Neuron (in vitro differentiated cells): ENCODE results near the gene SPACA7.

ENCODE experiments used
- H2AFZ ChIP-seq: one replicate; pipeline ENCODE4 v1.6.1; 2013; ENCODE audit warnings: low read depth, mild to moderate bottlenecking, inconsistent platforms, low read length, moderate library complexity
- H3K27me3 ChIP-seq: one replicate; pipeline ENCODE4 v1.6.1; 2013; ENCODE audit warnings: low read length; ENCODE audit not compliant: insufficient read depth
- H3K36me3 ChIP-seq: one replicate; pipeline ENCODE4 v1.6.1; 2013; ENCODE audit warnings: low read length; ENCODE audit not compliant: insufficient read depth
- H3K4me1 ChIP-seq: one replicate; pipeline ENCODE4 v1.6.1; 2013; ENCODE audit warnings: low read length; ENCODE audit not compliant: insufficient read depth
- H3K4me3 ChIP-seq: 2 replicates; pipeline ENCODE4 v1.5.1; 2013; ENCODE audit warnings: mild to moderate bottlenecking, low read length, moderate library complexity
- H3K9me3 ChIP-seq: one replicate; pipeline ENCODE4 v1.6.1; 2013; ENCODE audit warnings: low read length

SPACA7 gene

GRCh38 chr13:112342841-112343361 is 33.3 kb upstream of the SPACA7 start:
- H3K27me3 ChIP-seq, result no peaks in the 10 kb centered on the region
- H3K36me3 ChIP-seq, result no peaks in the 10 kb centered on the region
- peaks cover 4% of the 10 kb centered on the region for H3K9me3 ChIP-seq
- peaks cover 12% of the 10 kb centered on the region for H3K4me1 ChIP-seq
- no peak overlapping the region for H3K4me3 ChIP-seq
- H2AFZ ChIP-seq, result no peak overlapping the region

DNA sequence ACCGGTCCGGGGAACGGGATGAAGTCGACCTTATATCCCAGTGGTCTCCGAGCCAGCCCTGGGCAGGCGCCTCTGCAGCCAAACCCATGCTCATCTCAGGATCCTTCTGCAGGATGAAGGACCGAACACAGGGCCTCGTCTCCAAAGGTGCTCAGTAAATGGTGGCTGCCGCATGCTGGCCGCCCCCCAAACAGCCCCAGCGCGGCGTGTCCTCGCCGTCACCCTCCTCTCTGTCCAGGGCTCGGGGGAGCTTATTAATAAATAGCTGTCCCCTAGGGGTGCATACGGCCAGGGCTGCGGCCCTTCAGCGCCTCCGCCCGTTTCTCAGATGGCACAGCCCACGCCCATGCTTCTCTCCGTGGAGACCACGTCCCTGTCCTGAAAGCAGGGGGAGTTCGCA is 32.6 kb upstream of the SPACA7 start:
- H3K4me3 ChIP-seq, result no peak overlapping the region
- no peak overlapping the region for H2AFZ ChIP-seq
- H3K9me3 ChIP-seq, result peaks cover 4% of the 10 kb centered on the region
- no peaks in the 10 kb centered on the region for H3K36me3 ChIP-seq
- H3K4me1 ChIP-seq, result peaks cover 15% of the 10 kb centered on the region
- H3K27me3 ChIP-seq, result no peaks in the 10 kb centered on the region

GRCh38 chr13:112345826-112346172 is 30.4 kb upstream of the SPACA7 start:
- H3K4me1 ChIP-seq, result peaks cover 15% of the 10 kb centered on the region
- H2AFZ ChIP-seq, result no peak overlapping the region
- no peaks in the 10 kb centered on the region for H3K27me3 ChIP-seq
- H3K9me3 ChIP-seq, result peaks cover 4% of the 10 kb centered on the region
- H3K4me3 ChIP-seq, result no peak overlapping the region
- no peaks in the 10 kb centered on the region for H3K36me3 ChIP-seq

DNA sequence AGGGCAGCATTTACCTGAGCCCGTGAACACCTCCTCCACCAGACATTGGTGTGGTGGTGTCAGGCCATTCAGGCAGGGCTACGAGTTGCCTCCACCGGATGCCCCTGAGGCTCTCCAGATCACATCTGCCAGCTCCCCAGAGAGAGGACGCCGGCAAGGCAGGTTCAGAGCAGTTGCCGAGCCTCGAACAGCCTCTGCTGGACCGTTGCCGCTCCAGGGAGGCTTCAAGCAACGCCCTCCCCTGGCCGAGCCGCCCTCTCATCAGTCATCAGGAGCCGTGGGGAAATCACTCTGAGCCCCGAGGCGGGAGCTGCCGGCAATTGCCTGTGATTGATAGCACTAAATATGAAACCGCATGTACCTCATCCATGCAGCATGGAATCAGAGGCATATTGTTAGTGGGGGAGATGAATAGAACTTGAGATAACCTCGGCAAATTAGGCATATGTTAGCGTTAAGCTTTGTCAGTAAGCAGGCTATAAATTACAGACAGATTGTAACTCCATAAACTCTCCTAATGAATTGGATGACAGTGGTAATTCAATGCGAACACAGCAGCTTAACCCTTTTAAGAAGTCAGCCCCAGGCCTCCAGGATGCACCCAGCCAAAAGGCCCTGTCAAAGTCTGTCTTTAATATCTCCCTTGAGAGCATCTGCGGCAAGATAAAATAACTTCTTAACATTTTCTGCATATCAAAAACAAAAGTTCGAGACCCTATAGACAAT is 29.8 kb upstream of the SPACA7 start:
- Histone ChIP-seq H2AFZ (no peak overlapping the region), H3K4me3 (no peak overlapping the region), H3K27me3 (no peaks in the 10 kb centered on the region), H3K9me3 (peaks cover 4% of the 10 kb centered on the region), H3K4me1 (peaks cover 15% of the 10 kb centered on the region), H3K36me3 (no peaks in the 10 kb centered on the region)

DNA sequence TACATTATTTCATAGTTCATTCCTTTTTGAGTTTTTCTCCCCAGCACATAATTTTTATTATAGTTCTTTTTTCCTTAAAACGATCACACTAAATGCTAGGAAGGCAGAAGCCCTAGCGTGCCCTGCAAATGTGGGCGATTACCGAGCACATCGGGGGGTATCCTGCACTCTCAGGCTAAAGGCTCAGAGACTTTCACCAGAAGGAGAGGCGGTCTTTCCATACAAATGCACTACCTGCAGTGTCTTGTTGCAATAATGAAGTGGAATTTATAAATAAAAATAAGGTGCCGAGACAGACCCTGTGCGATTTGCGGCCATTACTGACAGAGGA is 29.3 kb upstream of the SPACA7 start:
- H3K4me3 ChIP-seq, result no peak overlapping the region
- H3K9me3 ChIP-seq, result peaks cover 4% of the 10 kb centered on the region
- no peaks in the 10 kb centered on the region for H3K27me3 ChIP-seq
- H2AFZ ChIP-seq, result no peak overlapping the region
- H3K36me3 ChIP-seq, result no peaks in the 10 kb centered on the region
- peaks cover 15% of the 10 kb centered on the region for H3K4me1 ChIP-seq

GRCh38 chr13:112347986-112348385 is 28.2 kb upstream of the SPACA7 start:
- H3K4me3 ChIP-seq, result no peak overlapping the region
- no peaks in the 10 kb centered on the region for H3K36me3 ChIP-seq
- no peaks in the 10 kb centered on the region for H3K27me3 ChIP-seq
- H3K9me3 ChIP-seq, result peaks cover 4% of the 10 kb centered on the region
- peaks cover 15% of the 10 kb centered on the region for H3K4me1 ChIP-seq
- H2AFZ ChIP-seq, result no peak overlapping the region

GRCh38 chr13:112348642-112349345 is 27.4 kb upstream of the SPACA7 start:
- Histone ChIP-seq H3K4me1 (peaks cover 15% of the 10 kb centered on the region), H2AFZ (no peak overlapping the region), H3K36me3 (no peaks in the 10 kb centered on the region), H3K9me3 (peaks cover under 1% of the 10 kb centered on the region), H3K27me3 (no peaks in the 10 kb centered on the region), H3K4me3 (no peak overlapping the region)

GRCh38 chr13:112349681-112350080 is 26.5 kb upstream of the SPACA7 start:
- Histone ChIP-seq H2AFZ (no peak overlapping the region), H3K9me3 (no peaks in the 10 kb centered on the region), H3K4me1 (peaks cover 15% of the 10 kb centered on the region)

GRCh38 chr13:112350300-112350699 is 25.9 kb upstream of the SPACA7 start:
- H3K4me1 ChIP-seq, result peaks cover 15% of the 10 kb centered on the region
- no peak overlapping the region for H2AFZ ChIP-seq

More at GRCh38 chr13:112349681-112350080, 26.5 kb upstream of the SPACA7 start:
- H3K27me3 ChIP-seq, result no peaks in the 10 kb centered on the region
- no peaks in the 10 kb centered on the region for H3K36me3 ChIP-seq
- H3K4me3 ChIP-seq, result no peak overlapping the region

DNA sequence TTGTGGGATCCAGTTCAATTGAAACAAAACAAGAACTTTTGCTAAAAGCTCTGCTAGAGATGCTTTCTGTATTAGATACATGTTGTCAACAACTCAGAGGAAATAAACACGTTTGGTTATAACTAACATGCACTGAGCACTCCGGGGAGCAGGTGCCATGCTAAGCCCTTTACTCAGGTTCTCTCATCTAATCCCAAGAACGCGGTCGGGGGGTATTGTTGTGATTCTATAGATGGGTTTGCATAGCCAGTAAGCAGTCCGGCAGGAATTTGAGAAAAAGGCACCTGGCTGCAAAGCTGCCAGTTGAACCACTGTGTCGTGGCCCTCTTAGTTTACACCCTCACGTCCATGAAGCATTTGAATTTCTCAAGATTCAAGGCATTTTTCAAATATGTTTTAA is 24.3 kb upstream of the SPACA7 start:
- Histone ChIP-seq H3K9me3 (no peaks in the 10 kb centered on the region), H3K4me3 (no peak overlapping the region), H3K4me1 (peaks cover 6% of the 10 kb centered on the region), H3K27me3 (no peaks in the 10 kb centered on the region), H3K36me3 (no peaks in the 10 kb centered on the region), H2AFZ (no peak overlapping the region)

More at GRCh38 chr13:112350300-112350699, 25.9 kb upstream of the SPACA7 start:
- Histone ChIP-seq H3K36me3 (no peaks in the 10 kb centered on the region), H3K4me3 (no peak overlapping the region), H3K27me3 (no peaks in the 10 kb centered on the region), H3K9me3 (no peaks in the 10 kb centered on the region)

DNA sequence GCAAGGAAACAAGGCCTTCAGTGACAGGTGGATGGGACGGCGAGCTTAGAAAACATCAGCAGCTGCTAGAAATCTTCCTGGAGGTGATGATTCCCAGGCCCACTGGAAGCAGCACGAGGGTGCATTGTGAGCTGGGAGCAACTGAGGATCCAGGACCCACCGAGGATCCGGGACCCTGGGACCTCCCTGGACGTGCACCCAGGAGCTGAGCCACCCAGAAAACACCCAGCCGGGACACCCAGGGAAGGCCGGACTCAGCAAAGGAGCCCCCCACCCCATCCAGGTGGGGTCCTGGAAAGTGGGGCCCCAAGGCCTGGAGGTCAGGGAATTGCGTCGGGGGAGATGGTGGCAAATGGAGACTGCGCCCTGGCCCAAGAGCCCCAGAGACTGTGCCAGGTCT is 22.3 kb upstream of the SPACA7 start:
- H3K4me1 ChIP-seq, result no peaks in the 10 kb centered on the region
- H3K9me3 ChIP-seq, result no peaks in the 10 kb centered on the region
- no peaks in the 10 kb centered on the region for H3K27me3 ChIP-seq
- no peak overlapping the region for H2AFZ ChIP-seq
- H3K4me3 ChIP-seq, result no peak overlapping the region
- H3K36me3 ChIP-seq, result no peaks in the 10 kb centered on the region

DNA sequence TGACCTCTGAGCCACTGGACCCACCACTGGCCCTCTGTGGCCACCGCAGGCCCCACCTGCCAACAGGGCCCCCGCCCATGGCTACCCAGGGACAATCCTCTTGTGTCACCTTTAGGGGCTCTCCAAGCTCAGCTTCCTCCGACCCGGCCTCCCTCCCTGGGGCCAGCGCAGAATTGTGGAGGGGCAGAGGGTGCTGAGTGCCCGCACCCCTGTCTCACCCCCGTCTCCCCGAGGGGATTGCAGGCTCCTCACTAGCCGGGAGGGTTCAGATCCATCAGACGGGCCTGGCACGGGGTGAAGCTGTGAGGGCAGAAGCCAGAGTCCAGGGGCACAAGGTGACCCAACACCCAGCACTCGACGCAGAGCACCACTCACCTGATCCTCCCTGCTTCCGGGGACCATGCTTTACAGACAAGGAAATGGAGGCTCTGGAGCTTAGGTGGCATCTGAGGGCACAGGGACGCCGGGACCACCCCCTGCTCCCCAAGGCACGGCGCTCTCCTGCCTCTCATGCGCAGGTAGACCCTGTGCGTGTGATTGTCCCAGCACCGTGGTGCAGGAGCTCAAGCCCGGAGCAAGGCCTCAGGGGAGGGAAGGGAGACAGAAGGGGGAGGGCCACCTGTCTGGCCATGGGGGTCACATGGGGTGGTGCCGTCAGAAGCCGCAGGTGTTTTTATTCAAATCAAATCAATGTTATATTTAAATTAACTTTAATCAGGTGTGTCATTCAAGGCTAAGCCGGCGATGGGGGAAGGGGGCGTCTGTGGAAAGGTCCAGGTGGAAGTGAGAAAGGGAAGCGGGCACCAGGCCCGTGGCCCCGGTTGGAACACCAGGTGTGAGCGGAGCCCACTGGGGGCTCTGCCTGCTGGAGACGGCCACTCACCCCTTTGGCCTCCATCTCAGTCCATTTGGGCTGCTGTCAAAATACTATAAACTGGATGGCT is 21.6 kb upstream of the SPACA7 start:
- Histone ChIP-seq H3K36me3 (no peaks in the 10 kb centered on the region), H2AFZ (no peak overlapping the region), H3K27me3 (no peaks in the 10 kb centered on the region), H3K4me1 (no peaks in the 10 kb centered on the region), H3K9me3 (no peaks in the 10 kb centered on the region), H3K4me3 (no peak overlapping the region)
